Measurements from ENCODE around the gene CFB.
A peak's percentile ranks its signal among the peaks of the same experiment; 100 is the strongest.

CFB gene

DNA sequence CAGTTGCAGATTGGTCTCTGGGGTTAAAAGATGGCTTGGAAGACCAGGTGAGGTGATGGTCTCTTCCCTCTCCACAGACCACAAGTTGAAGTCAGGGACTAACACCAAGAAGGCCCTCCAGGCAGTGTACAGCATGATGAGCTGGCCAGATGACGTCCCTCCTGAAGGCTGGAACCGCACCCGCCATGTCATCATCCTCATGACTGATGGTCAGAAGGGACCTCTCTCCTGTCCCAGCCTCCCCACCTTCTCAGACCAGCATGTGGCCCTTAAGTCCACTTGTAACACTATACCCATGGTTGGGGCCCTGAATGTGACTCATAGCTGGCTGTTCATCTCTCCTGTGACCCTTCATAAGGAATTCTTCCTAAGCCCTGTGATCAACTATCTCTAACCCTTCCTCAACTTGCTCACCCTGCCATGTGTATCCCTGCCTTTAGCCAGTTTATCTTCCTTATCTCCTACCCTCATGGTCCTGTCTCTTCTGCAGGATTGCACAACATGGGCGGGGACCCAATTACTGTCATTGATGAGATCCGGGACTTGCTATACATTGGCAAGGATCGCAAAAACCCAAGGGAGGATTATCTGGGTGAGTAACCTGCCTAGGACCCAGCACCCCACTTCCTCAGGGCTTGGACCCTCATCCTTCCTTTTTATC lies 3.0 kb downstream of the CFB start:
- DNase-seq (ENCODE audit: low read depth), result no peak

DNA sequence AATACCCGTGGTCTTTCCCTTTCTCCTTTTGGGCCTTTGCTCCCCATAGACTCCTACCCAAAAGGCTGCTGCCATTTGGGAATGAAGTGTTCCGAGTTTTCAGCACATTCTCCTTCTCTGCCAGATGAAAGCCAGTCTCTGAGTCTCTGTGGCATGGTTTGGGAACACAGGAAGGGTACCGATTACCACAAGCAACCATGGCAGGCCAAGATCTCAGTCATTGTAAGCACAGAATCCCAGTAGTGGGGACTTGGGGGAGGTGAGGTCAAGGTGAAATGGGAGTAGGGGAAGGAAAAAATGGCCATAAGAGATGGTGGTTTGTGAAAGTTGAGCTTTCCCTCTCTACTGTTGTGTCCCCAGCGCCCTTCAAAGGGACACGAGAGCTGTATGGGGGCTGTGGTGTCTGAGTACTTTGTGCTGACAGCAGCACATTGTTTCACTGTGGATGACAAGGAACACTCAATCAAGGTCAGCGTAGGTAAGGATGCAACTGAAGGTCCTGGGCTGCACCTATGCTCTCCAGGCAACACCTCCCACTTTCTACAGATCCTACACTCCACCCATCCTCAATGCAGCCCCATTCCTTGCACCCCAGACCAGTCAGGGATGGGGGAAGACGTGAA lies 4.1 kb downstream of the CFB start:
- no peak for DNase-seq (ENCODE audit: low read depth)

GRCh38 chr6:31952140-31952805 lies 6.4 kb downstream of the CFB start:
- no peak for DNase-seq (ENCODE audit: low read depth)

DNA sequence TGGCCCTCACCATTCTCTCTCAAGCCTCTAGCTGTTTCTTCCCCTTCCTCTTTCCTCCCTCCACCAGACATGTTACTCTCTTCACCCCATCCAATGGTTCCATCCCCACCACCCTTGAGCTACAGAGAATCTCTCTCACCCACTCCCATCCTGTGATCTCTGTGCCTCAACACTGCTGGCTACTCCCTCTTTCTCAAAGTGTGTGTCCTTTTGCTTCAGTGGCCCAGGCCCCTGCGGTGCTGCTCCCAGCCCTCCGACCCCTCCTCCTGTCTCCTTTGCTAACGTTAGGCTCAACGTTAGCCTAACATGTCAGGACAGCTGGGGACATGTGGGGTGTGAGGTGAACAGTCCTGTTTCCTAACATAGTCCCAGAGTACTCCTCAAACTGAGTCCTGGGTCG lies 7.0 kb downstream of the CFB start:
- no peak for DNase-seq (ENCODE audit: low read depth)

DNA sequence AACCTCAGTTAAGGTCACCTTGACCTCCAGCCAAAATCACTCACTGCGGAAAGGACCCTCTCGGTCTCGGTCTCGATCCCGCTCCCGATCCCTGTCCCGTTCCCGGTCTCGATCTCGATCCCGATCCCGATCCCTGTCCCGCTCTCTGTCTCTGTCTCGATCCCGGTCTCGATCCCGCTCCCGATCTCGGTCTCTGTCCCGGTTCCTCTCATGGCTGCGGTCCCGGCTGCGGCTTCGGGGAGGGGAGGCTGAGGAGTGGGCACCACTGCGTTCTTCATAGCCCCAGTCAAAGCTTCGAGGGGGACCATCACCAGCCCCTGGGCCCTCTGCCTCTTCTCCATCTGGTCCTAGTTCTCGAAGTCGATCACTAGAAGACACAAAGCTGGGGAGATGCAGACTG lies 8.6 kb downstream of the CFB start:
- no peak for DNase-seq (ENCODE audit: low read depth)

DNA sequence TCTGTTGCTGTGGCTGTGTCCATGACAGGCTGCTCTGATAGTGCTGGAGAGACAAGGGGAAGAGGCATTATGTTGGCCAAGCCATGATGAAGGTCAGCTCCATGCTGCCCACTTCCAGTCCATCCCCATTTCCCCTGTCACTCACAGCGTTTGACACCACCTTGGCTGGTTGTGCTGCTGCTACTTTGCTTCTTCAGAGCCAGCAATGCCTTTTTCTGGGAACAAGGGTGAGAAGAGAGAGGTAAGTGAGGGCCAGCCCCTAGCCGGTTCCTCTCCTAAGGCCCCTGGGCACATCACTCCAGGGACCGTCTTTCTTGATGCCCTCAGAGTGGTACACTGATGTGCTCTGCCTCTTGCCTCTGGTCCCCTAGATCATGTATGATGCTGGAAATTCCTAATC lies 10.9 kb downstream of the CFB start:
- DNase-seq (ENCODE audit: low read depth), result no peak

- DNase-seq (ENCODE audit: low read depth), result no peak
Measured at GRCh38 chr6:31958412-31958740, 12.5 kb downstream of the CFB start.

- DNase-seq (ENCODE audit: low read depth), result peak; percentile 97
Measured at GRCh38 chr6:31958741-31959739, 13.1 kb downstream of the CFB start, which contains the start of the genes NELFE and SKIC2. NELFE (minus strand) TSS chr6:31958971; CDS start chr6:31958446, 525 bp downstream. SKIC2 (plus strand) TSS chr6:31959175; CDS start chr6:31959193, 18 bp downstream.

DNA sequence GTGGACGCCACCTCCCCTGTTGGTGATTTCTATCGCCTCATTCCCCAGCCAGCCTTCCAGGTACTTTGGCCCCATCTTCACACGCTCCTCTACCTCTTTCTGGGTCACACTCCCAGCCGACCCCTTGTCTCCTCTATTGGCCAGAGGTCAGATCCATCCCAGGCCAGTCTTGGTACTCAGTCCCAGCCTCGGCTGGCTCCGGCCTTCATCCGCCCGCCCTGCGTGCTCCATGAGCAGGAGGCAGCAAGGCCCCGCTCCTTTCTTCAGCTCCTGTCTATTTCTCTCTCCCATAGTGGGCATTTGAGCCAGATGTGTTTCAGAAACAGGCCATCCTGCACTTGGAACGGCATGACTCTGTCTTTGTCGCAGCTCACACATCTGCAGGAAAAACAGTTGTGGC lies 15.7 kb downstream of the CFB start:
- DNase-seq (ENCODE audit: low read depth), result no peak

- no peak for DNase-seq (ENCODE audit: low read depth)
Measured at GRCh38 chr6:31963921-31964320, 18.0 kb downstream of the CFB start.

DNA sequence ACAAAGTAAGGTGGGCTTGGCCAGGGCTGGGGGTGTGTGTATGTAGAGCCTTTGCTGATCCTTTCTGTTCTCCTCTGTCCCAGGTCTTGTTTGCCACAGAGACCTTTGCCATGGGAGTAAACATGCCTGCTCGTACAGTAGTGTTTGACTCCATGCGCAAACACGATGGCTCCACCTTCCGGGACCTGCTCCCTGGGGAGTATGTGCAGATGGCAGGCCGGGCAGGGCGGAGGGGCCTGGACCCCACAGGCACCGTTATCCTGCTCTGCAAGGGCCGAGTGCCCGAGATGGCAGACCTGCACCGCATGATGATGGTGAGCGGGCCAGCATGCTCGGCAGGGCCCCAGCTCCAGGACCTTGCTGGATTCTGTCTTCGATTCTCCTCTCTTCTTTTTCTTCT lies 19.8 kb downstream of the CFB start:
- DNase-seq (ENCODE audit: low read depth), result no peak

- DNase-seq (ENCODE audit: low read depth), result no peak
Measured at GRCh38 chr6:31966506-31966905, 20.6 kb downstream of the CFB start.

DNA sequence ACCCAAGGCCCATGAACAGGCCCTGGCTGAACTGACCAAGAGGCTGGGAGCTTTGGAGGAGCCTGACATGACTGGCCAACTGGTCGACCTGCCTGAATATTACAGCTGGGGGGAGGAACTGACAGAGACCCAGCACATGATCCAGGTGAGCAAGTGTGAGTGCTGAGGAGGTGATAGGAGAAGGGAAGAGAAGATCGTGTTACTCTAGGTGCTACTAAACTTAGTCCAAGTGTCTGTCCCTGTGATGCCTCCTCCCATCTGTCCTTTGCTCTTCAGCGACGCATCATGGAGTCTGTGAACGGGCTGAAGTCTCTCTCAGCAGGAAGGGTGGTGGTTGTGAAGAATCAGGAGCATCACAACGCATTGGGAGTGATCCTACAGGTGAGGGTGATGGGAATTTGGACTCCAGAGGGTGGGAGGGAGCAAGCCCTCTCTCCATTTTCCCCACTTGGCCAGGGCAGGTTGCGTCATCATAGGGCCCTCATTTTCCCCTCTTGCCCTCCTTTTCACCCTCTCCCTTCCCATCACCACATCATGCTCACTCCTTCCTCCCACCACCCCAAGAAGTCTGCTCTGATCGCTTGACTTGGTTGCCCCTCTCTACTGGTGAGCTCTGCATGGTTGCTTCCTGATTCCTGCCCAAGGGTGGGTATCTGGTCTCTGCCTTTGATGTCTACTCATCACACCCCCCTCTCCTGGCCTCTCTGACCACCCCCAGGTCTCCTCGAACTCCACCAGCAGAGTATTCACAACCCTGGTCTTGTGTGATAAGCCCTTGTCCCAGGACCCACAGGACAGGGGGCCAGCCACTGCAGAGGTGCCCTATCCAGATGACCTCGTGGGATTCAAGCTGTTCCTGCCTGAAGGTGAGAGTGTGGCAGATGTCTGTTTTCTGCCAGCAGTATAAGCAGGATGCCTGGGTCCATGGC lies 21.4 kb downstream of the CFB start:
- DNase-seq (ENCODE audit: low read depth), result no peak

GRCh38 chr6:31967926-31968320 lies 22.0 kb downstream of the CFB start:
- DNase-seq (ENCODE audit: low read depth), result no peak

GRCh38 chr6:31968326-31968725 lies 22.4 kb downstream of the CFB start:
- DNase-seq (ENCODE audit: low read depth), result no peak

GRCh38 chr6:31968791-31969711 lies 23.2 kb downstream of the CFB start:
- DNase-seq (ENCODE audit: low read depth), result no peak

- no peak for DNase-seq (ENCODE audit: low read depth)
Measured at GRCh38 chr6:31969712-31970603, 24.1 kb downstream of the CFB start.

- no peak for DNase-seq (ENCODE audit: low read depth)
Measured at GRCh38 chr6:31970604-31971271, 24.8 kb downstream of the CFB start.
